Neural progenitor cell (in vitro differentiated cells): Measurements from ENCODE around the gene TPCN2. TPM values are rescaled to one million over a fixed set of nuclear protein-coding genes. Genes with fewer than 3 reads are reported as not detected.

Experiments used
- DNase-seq: peaks from one replicate; pipeline ENCODE4 v3.0.0-alpha.2; 2016; ENCODE audit warnings: low spot score
- H2AFZ ChIP-seq: fragments of 200-600 bp; sonication (generic); replicated peaks from 2 replicates; pipeline ENCODE4 v1.6.1; 2016; ENCODE audit warnings: antibody characterized with exemption
- H3F3A ChIP-seq: fragments of 200-600 bp; sonication (generic); 2 replicates; pipeline ENCODE4 v1.6.1; 2016; ENCODE audit warnings: antibody characterized with exemption, low read depth
- H3K27ac ChIP-seq: fragments of 200-600 bp; sonication (generic); 2 replicates; pipeline ENCODE4 v1.5.1; 2016; ENCODE audit warnings: mild to moderate bottlenecking
- H3K27me3 ChIP-seq: fragments of 200-600 bp; sonication (generic); 2 replicates; pipeline ENCODE4 v1.6.1; 2016; ENCODE audit warnings: mild to moderate bottlenecking, moderate library complexity
- H3K36me3 ChIP-seq: fragments of 200-600 bp; sonication (generic); 2 replicates; pipeline ENCODE4 v1.5.1; 2016
- H3K4me1 ChIP-seq: fragments of 200-600 bp; sonication (generic); 2 replicates; pipeline ENCODE4 v1.6.1; 2016; ENCODE audit warnings: mixed run types
- H3K4me2 ChIP-seq: fragments of 200-600 bp; sonication (generic); 2 replicates; pipeline ENCODE4 v1.6.1; 2016
- H3K4me3 ChIP-seq: fragments of 200-600 bp; sonication (generic); 2 replicates; pipeline ENCODE4 v1.5.1; 2016
- H3K79me2 ChIP-seq: fragments of 200-600 bp; sonication (generic); 2 replicates; pipeline ENCODE4 v1.6.1; 2016; ENCODE audit warnings: low read depth
- H3K9ac ChIP-seq: fragments of 200-600 bp; sonication (generic); 2 replicates; pipeline ENCODE4 v1.6.1; 2016
- H3K9me3 ChIP-seq: fragments of 200-600 bp; sonication (generic); 2 replicates; pipeline ENCODE4 v1.5.1; 2016; ENCODE audit warnings: low read depth
- H4K20me1 ChIP-seq: fragments of 200-600 bp; sonication (generic); 2 replicates; pipeline ENCODE4 v1.6.1; 2016; ENCODE audit warnings: low read depth
- H3K27ac Mint-ChIP-seq: 3 replicates; pipeline ENCODE4 v1.8.0; 2021; ENCODE audit warnings: mixed read lengths
- H3K27me3 Mint-ChIP-seq: 2 replicates; pipeline ENCODE4 v1.8.0; 2022; ENCODE audit warnings: low read depth, mild to moderate bottlenecking, inconsistent platforms, moderate library complexity, mixed read lengths; ENCODE audit not compliant: insufficient read depth
- H3K36me3 Mint-ChIP-seq: 3 replicates; pipeline ENCODE4 v1.8.0; 2021; ENCODE audit warnings: mixed read lengths
- H3K4me1 Mint-ChIP-seq: 3 replicates; pipeline ENCODE4 v1.8.0; 2021; ENCODE audit warnings: mixed read lengths
- H3K4me3 Mint-ChIP-seq: 3 replicates; pipeline ENCODE4 v1.8.0; 2021; ENCODE audit warnings: mild to moderate bottlenecking, moderate library complexity, mixed read lengths
- H3K9me3 Mint-ChIP-seq: 3 replicates; pipeline ENCODE4 v1.8.0; 2020; ENCODE audit warnings: mixed read lengths
- CTCF ChIP-seq: fragments of 200-600 bp; sonication (generic); IDR thresholded peaks from 2 replicates; pipeline ENCODE4 v1.5.1; 2017; ENCODE audit warnings: antibody characterized with exemption, mild to moderate bottlenecking
- EZH2 ChIP-seq: fragments of 200-600 bp; sonication (generic); IDR thresholded peaks from 2 replicates; pipeline ENCODE4 v1.6.1; 2017; ENCODE audit warnings: antibody characterized with exemption, mild to moderate bottlenecking, moderate library complexity
- EZH2phosphoT487 ChIP-seq: fragments of 200-600 bp; sonication (generic); IDR thresholded peaks from 2 replicates; pipeline ENCODE4 v1.6.1; 2017; ENCODE audit warnings: antibody characterized with exemption
- total RNA-seq: library from RNA; depleted of rRNA; stranded (reverse); fragments of >200 nt; gene quantifications from 2 replicates; pipeline ENCODE4 v1.2.3, GENCODE V29; 2015; ENCODE audit warnings: low replicate concordance

Gene TPCN2
- total RNA-seq, 1 donor from 2014 or later = 7.2 TPM

- H3K27ac Mint-ChIP-seq = no peak overlapping the region
- H3K36me3 ChIP-seq = no peaks in the 10 kb centered on the region
- H3K9me3 Mint-ChIP-seq = no peaks in the 10 kb centered on the region
- H3K36me3 Mint-ChIP-seq = no peaks in the 10 kb centered on the region
- H3K27ac ChIP-seq = no peak overlapping the region
- no peak for TF ChIP-seq EZH2
- TF ChIP-seq CTCF = no peak
- no peak for TF ChIP-seq EZH2phosphoT487
- no peak overlapping the region for H3K4me3 ChIP-seq
- H3F3A ChIP-seq = peaks cover 7% of the 10 kb centered on the region
- no peaks in the 10 kb centered on the region for H3K9me3 ChIP-seq
- no peak overlapping the region for H3K9ac ChIP-seq
- H3K4me1 ChIP-seq = peaks cover 7% of the 10 kb centered on the region
- no peak overlapping the region for H2AFZ ChIP-seq
- no peaks in the 10 kb centered on the region for H3K27me3 ChIP-seq
- H4K20me1 ChIP-seq = no peaks in the 10 kb centered on the region
- DNase-seq = no peak
- H3K79me2 ChIP-seq = no peaks in the 10 kb centered on the region
- no peak overlapping the region for H3K4me2 ChIP-seq
- peaks cover 8% of the 10 kb centered on the region for H3K27me3 Mint-ChIP-seq
- H3K4me1 Mint-ChIP-seq = peaks cover 8% of the 10 kb centered on the region
- H3K4me3 Mint-ChIP-seq = no peak overlapping the region
These were observed 29.8 kb upstream of the TPCN2 start for GRCh38 chr11:69018924-69019323.

GRCh38 chr11:69022260-69022659 lies 26.5 kb upstream of the TPCN2 start:
- no peaks in the 10 kb centered on the region for H3K79me2 ChIP-seq
- H3K27ac ChIP-seq = no peak overlapping the region
- no peaks in the 10 kb centered on the region for H3K9me3 Mint-ChIP-seq
- no peak for TF ChIP-seq CTCF
- TF ChIP-seq EZH2phosphoT487 = no peak
- no peak for TF ChIP-seq EZH2
- H3K4me1 ChIP-seq = no peaks in the 10 kb centered on the region
- H2AFZ ChIP-seq = no peak overlapping the region
- H3K4me2 ChIP-seq = no peak overlapping the region
- H3K9me3 ChIP-seq = no peaks in the 10 kb centered on the region
- H4K20me1 ChIP-seq = no peaks in the 10 kb centered on the region
- no peaks in the 10 kb centered on the region for H3K27me3 ChIP-seq
- no peaks in the 10 kb centered on the region for H3K36me3 ChIP-seq
- H3K4me3 ChIP-seq = no peak overlapping the region
- H3K4me1 Mint-ChIP-seq = no peaks in the 10 kb centered on the region
- peaks cover 8% of the 10 kb centered on the region for H3K27me3 Mint-ChIP-seq
- no peaks in the 10 kb centered on the region for H3K36me3 Mint-ChIP-seq
- no peak overlapping the region for H3K4me3 Mint-ChIP-seq
- H3K27ac Mint-ChIP-seq = no peak overlapping the region
- H3K9ac ChIP-seq = no peak overlapping the region
- no peak for DNase-seq
- no peaks in the 10 kb centered on the region for H3F3A ChIP-seq

- H3K9ac ChIP-seq = no peak overlapping the region
- H4K20me1 ChIP-seq = no peaks in the 10 kb centered on the region
- TF ChIP-seq CTCF (no peak), EZH2phosphoT487 (no peak)
- H3K36me3 Mint-ChIP-seq = no peaks in the 10 kb centered on the region
- H3K9me3 ChIP-seq = no peaks in the 10 kb centered on the region
- peaks cover 6% of the 10 kb centered on the region for H3K27me3 Mint-ChIP-seq
- no peak overlapping the region for H2AFZ ChIP-seq
- no peak for DNase-seq
- H3K27ac Mint-ChIP-seq = no peak overlapping the region
- H3K4me3 ChIP-seq = no peak overlapping the region
- H3K4me1 ChIP-seq = peaks cover 1% of the 10 kb centered on the region
- no peaks in the 10 kb centered on the region for H3K36me3 ChIP-seq
- no peak overlapping the region for H3K4me2 ChIP-seq
- no peaks in the 10 kb centered on the region for H3K4me1 Mint-ChIP-seq
- no peak overlapping the region for H3K4me3 Mint-ChIP-seq
- H3F3A ChIP-seq = no peaks in the 10 kb centered on the region
- no peaks in the 10 kb centered on the region for H3K9me3 Mint-ChIP-seq
- H3K79me2 ChIP-seq = no peaks in the 10 kb centered on the region
- no peaks in the 10 kb centered on the region for H3K27me3 ChIP-seq
- no peak overlapping the region for H3K27ac ChIP-seq
These were observed 24.2 kb upstream of the TPCN2 start for GRCh38 chr11:69024509-69024908.
